Upper lobe of right lung (tissue), 1 donor: ENCODE measurements around the gene SUSD6. TPM values are rescaled to one million over a fixed set of nuclear protein-coding genes. Genes with fewer than 3 reads are reported as not detected.
"Not testable (repeated sequence)": the region's sequence is repeated elsewhere in the genome, so short reads cannot be mapped to it uniquely, and the experiment has no call there.

Experiments used
- ATAC-seq: fragments of 200-7000 bp; cut with Tn5 transposase; one replicate; pipeline ENCODE4 v1.9.1; 2020; ENCODE audit warnings: mild to moderate bottlenecking, moderate library complexity
- DNase-seq: peaks from one replicate; pipeline ENCODE4 v3.0.0-alpha.2; 2020
- H3K27ac ChIP-seq: fragments of 200-600 bp; one replicate; pipeline ENCODE4 v1.8.0; 2022
- H3K27me3 ChIP-seq: fragments of 200-600 bp; one replicate; pipeline ENCODE4 v1.8.0; 2022; ENCODE audit warnings: mild to moderate bottlenecking
- H3K36me3 ChIP-seq: fragments of 200-600 bp; one replicate; pipeline ENCODE4 v1.8.0; 2022
- H3K4me1 ChIP-seq: fragments of 200-600 bp; one replicate; pipeline ENCODE4 v1.8.0; 2022
- H3K4me3 ChIP-seq: fragments of 200-600 bp; one replicate; pipeline ENCODE4 v1.8.0; 2022; ENCODE audit warnings: mild to moderate bottlenecking
- H3K9me3 ChIP-seq: fragments of 200-600 bp; one replicate; pipeline ENCODE4 v1.8.0; 2022
- intact Hi-C: fragments of 100-400 bp; cut with DNase I; formaldehyde crosslinking; loops from one replicate; pipeline ENCODE4 v1.11.0; 2022
- total RNA-seq: library from RNA; stranded (reverse); fragmentation: NEBNext Ultra II Directional; extraction: Animal tissue kit (Norgen Biotek cat#: 25700); gene quantifications from one replicate; pipeline ENCODE4 v1.2.1, GENCODE V29; 2021
- TF ChIP-seq, protein P1 (sequence below): fragments of 200-600 bp; IDR thresholded peaks from one replicate; pipeline ENCODE4 v1.8.0; 2022; ENCODE audit warnings: antibody characterized with exemption
- donor health status: DM: no; HTN: yes; CAD: no; lungs with severe emphysema.

SUSD6 gene
- total RNA-seq, 1 donor from 2014 or later = 87.5 TPM

DNA sequence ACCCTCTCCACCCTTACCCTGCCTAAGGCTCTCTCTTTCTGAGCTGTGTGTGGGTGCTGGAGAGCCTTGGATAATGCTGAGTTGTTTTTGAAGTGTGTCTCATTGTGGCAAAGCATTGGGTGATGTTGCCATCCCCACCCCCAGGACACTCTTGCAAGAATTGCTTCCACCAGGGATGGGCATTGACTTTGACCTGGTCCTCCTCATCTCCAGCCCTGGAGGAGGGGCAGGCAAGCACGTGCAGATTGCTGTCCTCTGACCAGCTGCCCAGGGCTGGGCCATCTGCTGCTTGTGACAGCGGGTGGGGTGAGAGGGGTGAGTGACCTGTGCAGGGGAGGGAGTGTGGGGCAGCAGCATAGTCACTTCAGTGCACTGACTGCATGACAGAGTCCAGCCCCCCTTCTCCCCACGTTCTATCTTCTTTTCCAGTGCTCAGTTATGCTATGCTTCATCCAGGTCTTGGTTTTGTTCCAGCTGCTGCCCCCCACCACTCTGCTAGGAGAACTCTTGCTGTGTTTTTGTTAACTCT, 26.2 kb downstream of the SUSD6 start:
- intact Hi-C loops = no loop called here
- no peaks in the 10 kb centered on the region for H3K36me3 ChIP-seq
- H3K4me3 ChIP-seq = no peak overlapping the region
- H3K9me3 ChIP-seq = peaks cover 7% of the 10 kb centered on the region
- H3K4me1 ChIP-seq = peaks cover 76% of the 10 kb centered on the region
- ATAC-seq (peak; percentile 55), DNase-seq (no peak)
- TF ChIP-seq, protein P1, sequence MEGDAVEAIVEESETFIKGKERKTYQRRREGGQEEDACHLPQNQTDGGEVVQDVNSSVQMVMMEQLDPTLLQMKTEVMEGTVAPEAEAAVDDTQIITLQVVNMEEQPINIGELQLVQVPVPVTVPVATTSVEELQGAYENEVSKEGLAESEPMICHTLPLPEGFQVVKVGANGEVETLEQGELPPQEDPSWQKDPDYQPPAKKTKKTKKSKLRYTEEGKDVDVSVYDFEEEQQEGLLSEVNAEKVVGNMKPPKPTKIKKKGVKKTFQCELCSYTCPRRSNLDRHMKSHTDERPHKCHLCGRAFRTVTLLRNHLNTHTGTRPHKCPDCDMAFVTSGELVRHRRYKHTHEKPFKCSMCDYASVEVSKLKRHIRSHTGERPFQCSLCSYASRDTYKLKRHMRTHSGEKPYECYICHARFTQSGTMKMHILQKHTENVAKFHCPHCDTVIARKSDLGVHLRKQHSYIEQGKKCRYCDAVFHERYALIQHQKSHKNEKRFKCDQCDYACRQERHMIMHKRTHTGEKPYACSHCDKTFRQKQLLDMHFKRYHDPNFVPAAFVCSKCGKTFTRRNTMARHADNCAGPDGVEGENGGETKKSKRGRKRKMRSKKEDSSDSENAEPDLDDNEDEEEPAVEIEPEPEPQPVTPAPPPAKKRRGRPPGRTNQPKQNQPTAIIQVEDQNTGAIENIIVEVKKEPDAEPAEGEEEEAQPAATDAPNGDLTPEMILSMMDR = no peak
- H3K27me3 ChIP-seq = no peaks in the 10 kb centered on the region
- H3K27ac ChIP-seq = peak overlapping the region; percentile 33

DNA sequence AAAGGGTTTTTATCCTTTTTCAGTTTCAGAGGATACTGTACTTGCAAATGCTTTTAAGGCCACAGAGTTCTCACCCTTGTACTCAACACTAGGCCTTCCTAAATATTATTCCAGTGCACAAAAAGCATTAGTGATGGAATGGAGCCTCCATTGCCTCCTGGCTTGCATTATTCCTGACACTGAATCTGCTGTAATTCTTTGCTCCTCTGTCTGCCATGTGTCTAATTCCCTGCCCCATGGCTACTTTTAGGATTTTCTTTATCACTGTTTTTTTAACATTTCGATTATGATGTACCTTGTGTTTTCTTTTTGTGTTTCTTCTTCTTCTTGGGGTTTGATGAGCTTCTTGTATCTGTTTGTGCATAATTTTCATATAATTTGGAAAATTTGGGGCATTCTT, 29.5 kb downstream of the SUSD6 start:
- ATAC-seq (no peak), DNase-seq (no peak)
- Histone ChIP-seq H3K27ac (no peak overlapping the region), H3K4me3 (no peak overlapping the region), H3K9me3 (peaks cover 7% of the 10 kb centered on the region), H3K4me1 (peaks cover 76% of the 10 kb centered on the region), H3K36me3 (no peaks in the 10 kb centered on the region), H3K27me3 (no peaks in the 10 kb centered on the region)
- TF ChIP-seq, protein P1 = no peak
- intact Hi-C loops = no loop called here

DNA sequence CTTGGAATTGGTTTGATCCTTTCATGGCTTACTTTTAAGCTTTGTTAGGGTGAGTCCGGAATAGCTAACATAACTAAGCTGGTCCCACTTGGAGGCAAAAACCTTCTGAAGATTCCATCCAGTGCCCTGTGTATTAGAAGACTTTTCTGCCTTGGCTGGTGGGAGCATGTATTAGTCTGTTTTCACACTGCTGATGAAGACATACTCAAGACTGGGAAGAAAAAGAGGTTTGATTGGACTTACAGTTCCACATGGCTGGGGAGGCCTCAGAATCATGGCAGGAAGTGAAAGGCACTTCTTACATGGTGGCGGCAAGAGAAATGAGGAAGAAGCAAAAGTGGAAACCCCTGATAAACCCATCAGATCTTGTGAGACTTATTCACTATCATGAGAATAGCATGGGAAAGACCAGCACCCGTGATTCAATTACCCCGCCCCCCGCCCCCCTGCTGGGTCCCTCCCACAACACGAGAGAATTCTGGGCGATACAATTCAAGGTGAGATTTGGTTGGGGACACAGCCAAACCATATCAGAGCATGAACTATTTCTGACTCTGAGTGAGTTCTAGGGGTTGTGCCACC, 30.9 kb downstream of the SUSD6 start:
- ATAC-seq, intact Hi-C loops, H3K9me3 ChIP-seq, DNase-seq, H3K4me3 ChIP-seq, H3K27ac ChIP-seq, H3K36me3 ChIP-seq, H3K27me3 ChIP-seq: not testable (repeated sequence)
- peaks cover 70% of the 10 kb centered on the region for H3K4me1 ChIP-seq

DNA sequence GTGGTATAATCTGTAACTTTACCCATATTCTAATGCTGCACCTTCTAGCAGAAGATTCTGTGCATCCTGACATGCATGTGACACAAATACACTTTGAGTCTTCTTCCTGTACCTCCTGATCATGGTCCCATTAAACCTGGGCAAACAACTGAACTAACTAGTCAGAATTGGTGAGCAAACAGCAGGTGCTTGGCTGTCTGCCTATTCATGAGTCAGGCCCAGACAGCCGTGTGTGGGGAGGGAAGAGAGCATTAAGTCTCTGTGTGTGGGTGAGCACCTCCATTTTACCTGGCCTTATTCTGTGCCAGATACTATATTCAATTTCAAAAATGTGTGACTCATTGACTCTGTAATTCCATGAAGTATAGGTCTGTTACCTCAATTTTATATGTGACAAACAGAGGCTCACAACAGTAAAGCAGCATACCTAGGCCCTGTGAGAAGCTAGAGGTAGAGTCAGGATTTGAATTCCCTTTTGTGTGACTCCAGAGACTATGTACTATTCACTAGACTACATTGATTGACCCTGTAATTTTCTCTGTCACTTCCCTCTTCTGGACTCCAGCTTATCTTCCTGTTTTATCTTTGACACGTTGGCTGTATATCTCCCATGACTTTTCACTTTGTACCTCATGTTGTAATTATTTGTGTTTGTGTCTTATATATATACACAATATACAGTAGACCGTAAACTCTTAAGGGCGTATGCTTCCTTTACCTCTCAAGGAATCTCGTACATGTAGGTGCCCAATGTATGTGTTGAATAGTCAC, 32.2 kb downstream of the SUSD6 start:
- H3K9me3 ChIP-seq = peaks cover 7% of the 10 kb centered on the region
- no peak overlapping the region for H3K4me3 ChIP-seq
- peak overlapping the region; percentile 48 for H3K27ac ChIP-seq
- ATAC-seq (peak; percentile 84), DNase-seq (peak; percentile 80)
- H3K27me3 ChIP-seq = no peaks in the 10 kb centered on the region
- H3K4me1 ChIP-seq = peaks cover 71% of the 10 kb centered on the region
- TF ChIP-seq, protein P1 = no peak
- H3K36me3 ChIP-seq = no peaks in the 10 kb centered on the region
- intact Hi-C loops = no loop called here

DNA sequence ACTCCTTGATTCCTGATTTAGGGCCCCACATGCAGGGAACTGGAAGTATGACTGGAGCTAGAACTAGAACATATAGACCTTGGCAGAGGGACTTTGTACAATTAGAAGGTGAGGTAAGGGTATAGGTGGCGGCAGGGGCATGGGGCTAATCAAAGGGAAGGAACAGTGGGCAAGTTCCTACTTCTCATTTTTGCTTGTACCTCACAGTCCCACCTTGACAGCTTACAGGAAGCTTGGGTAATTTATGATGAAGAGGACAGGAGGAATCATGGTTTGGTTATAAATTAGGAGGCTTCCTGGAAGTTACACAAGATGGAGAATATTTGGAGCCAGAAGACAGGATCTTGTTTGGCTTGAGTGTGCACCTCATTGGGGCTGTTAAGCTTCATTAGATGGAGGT, 33.4 kb downstream of the SUSD6 start:
- Histone ChIP-seq H3K27me3 (no peaks in the 10 kb centered on the region), H3K36me3 (no peaks in the 10 kb centered on the region), H3K4me3 (no peak overlapping the region), H3K4me1 (peaks cover 74% of the 10 kb centered on the region), H3K9me3 (peaks cover 7% of the 10 kb centered on the region), H3K27ac (peak overlapping the region; percentile 48)
- TF ChIP-seq, protein P1 = no peak
- peak; percentile 26 for ATAC-seq
- intact Hi-C loops = no loop called here
- no peak for DNase-seq

DNA sequence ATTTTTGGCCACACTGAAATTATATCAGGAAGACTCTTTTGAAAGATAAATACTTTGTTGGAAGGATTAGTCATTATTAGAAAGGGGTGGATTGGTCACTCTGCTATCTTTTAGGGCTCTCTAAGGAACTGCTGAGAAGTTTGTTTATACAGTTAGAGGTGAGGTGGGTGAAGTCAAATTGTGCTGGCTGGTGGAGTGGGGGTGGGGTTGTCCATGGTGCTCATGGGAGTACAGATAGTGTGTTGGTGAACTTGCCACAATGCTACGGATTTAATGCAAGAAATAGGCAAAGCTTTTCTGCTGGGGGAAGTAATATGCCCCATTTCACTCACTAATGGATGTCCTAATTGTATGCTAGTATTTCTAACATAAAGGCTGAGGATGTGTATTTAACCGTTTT, 35.8 kb downstream of the SUSD6 start:
- H3K36me3 ChIP-seq = no peaks in the 10 kb centered on the region
- ATAC-seq (peak; percentile 13), DNase-seq (no peak)
- H3K27ac ChIP-seq = no peak overlapping the region
- H3K4me1 ChIP-seq = peaks cover 94% of the 10 kb centered on the region
- TF ChIP-seq, protein P1 = no peak
- no peak overlapping the region for H3K4me3 ChIP-seq
- H3K9me3 ChIP-seq = no peaks in the 10 kb centered on the region
- no peaks in the 10 kb centered on the region for H3K27me3 ChIP-seq
- intact Hi-C loops = no loop called here

DNA sequence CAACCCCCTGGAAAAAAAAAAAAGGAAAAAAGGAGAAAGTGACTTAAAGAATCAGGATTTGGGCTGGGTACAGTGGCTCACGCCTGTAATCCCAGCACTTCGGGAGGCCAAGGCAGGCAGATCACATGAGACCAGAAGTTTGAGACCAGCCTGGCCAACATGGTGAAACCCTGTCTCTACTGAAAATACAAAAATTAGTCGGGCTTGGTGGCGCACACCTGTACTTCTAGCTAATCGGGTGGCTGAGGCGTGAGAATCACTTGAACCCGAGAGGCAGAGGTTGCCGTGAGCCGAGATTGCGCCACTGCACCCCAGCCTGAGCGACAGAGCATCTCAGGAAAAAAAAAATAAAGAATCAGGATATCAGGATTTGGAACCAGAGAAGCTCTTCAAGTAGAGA, 36.2 kb downstream of the SUSD6 start:
- intact Hi-C loops, H3K27me3 ChIP-seq, H3K27ac ChIP-seq, DNase-seq, H3K4me3 ChIP-seq, H3K36me3 ChIP-seq, ATAC-seq, H3K9me3 ChIP-seq: not testable (repeated sequence)
- peaks cover 94% of the 10 kb centered on the region for H3K4me1 ChIP-seq
